CD4-positive, alpha-beta T cell treated with Interleukin-2 at 100 ng/mL for 4 hours (primary cell): ENCODE measurements around the gene SEPSECS.

Experiments
- DNase-seq: peaks from one replicate; pipeline ENCODE4 v3.0.0-alpha.2; 2020; ENCODE audit warnings: low spot score

The SEPSECS gene

GRCh38 chr4:25155947-25156346, 4.3 kb downstream of the SEPSECS start:
- no peak for DNase-seq

- DNase-seq, result no peak
Measured at GRCh38 chr4:25154594-25155265, 5.5 kb downstream of the SEPSECS start.

GRCh38 chr4:25146076-25146475, 14.2 kb downstream of the SEPSECS start:
- no peak for DNase-seq

GRCh38 chr4:25144870-25145481, 15.3 kb downstream of the SEPSECS start:
- peak; percentile 27 for DNase-seq

- DNase-seq, result no peak
Measured at GRCh38 chr4:25142468-25142867, 17.8 kb downstream of the SEPSECS start.

- DNase-seq, result no peak
Measured at GRCh38 chr4:25141592-25141991, 18.7 kb downstream of the SEPSECS start.

- DNase-seq, result no peak
Measured at GRCh38 chr4:25133132-25133531, 27.1 kb downstream of the SEPSECS start.

GRCh38 chr4:25131926-25132325, 28.3 kb downstream of the SEPSECS start:
- no peak for DNase-seq

- no peak for DNase-seq
Measured at GRCh38 chr4:25131381-25131780, 28.9 kb downstream of the SEPSECS start.

- DNase-seq, result no peak
Measured at GRCh38 chr4:25129917-25130316, 30.3 kb downstream of the SEPSECS start.

- no peak for DNase-seq
Measured at GRCh38 chr4:25128671-25129070, 31.6 kb downstream of the SEPSECS start.

- DNase-seq, result no peak
Measured at GRCh38 chr4:25123236-25123635, 37.0 kb downstream of the SEPSECS start.

- no peak for DNase-seq
Measured at GRCh38 chr4:25120146-25120940, 39.9 kb downstream of the SEPSECS start.

GRCh38 chr4:25117716-25118472, 42.4 kb downstream of the SEPSECS start:
- no peak for DNase-seq

- DNase-seq, result no peak
Measured at GRCh38 chr4:25117274-25117673, 43.0 kb downstream of the SEPSECS start.

- DNase-seq, result no peak
Measured at GRCh38 chr4:25113915-25114904, 46.0 kb downstream of the SEPSECS start.

GRCh38 chr4:25112995-25113380, 47.3 kb downstream of the SEPSECS start:
- no peak for DNase-seq

- DNase-seq, result no peak
Measured at GRCh38 chr4:25112366-25112994, 47.8 kb downstream of the SEPSECS start.

GRCh38 chr4:25111648-25112196, 48.5 kb downstream of the SEPSECS start:
- no peak for DNase-seq
